KBM-7 (cell line): Measurements from ENCODE around the gene IDI1.
"Not testable (repeated sequence)": the region's sequence is repeated elsewhere in the genome, so short reads cannot be mapped to it uniquely, and the experiment has no call there.

Experiments used
- DNase-seq: peaks from one replicate; pipeline ENCODE4 v3.0.0-alpha.2; 2015
- in situ Hi-C: fragments of 300-500 bp; cut with MboI; formaldehyde crosslinking; loops from 2 replicates; pipeline ENCODE4 v1.14.3; 2020; ENCODE audit warnings: low sequenced_read_pairs, low pct_unique_long_range_greater_than_20kb, mixed read lengths

IDI1 gene

GRCh38 chr10:1068380-1069361, 19.8 kb upstream of the IDI1 start:
- DNase-seq = no peak
- in situ Hi-C loops = no loop called here

DNA sequence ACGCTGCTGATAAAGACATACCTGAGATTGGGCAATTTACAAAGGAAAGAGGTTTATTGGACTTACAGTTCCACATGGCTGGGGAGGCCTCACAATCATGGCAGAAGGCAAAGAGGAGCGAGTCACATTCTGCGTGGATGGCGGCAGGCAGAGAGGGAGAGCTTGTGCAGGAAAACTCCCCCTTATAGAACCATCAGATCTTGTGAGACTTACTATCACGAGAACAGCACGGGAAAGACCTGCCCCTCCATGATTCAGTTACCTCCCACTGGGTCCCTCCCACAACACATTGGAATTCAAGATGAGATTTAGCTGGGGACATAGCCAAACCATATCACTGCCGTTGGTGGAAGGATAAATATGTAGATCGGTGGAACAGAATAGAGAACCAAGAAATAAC, 17.8 kb upstream of the IDI1 start:
- in situ Hi-C loops, DNase-seq: not testable (repeated sequence)

- no peak for DNase-seq
- in situ Hi-C loops = no loop called here
Observed at GRCh38 chr10:1064964-1065247, 16.0 kb upstream of the IDI1 start.

GRCh38 chr10:1063232-1063865, 14.4 kb upstream of the IDI1 start:
- in situ Hi-C loops = no loop called here
- DNase-seq = no peak

DNA sequence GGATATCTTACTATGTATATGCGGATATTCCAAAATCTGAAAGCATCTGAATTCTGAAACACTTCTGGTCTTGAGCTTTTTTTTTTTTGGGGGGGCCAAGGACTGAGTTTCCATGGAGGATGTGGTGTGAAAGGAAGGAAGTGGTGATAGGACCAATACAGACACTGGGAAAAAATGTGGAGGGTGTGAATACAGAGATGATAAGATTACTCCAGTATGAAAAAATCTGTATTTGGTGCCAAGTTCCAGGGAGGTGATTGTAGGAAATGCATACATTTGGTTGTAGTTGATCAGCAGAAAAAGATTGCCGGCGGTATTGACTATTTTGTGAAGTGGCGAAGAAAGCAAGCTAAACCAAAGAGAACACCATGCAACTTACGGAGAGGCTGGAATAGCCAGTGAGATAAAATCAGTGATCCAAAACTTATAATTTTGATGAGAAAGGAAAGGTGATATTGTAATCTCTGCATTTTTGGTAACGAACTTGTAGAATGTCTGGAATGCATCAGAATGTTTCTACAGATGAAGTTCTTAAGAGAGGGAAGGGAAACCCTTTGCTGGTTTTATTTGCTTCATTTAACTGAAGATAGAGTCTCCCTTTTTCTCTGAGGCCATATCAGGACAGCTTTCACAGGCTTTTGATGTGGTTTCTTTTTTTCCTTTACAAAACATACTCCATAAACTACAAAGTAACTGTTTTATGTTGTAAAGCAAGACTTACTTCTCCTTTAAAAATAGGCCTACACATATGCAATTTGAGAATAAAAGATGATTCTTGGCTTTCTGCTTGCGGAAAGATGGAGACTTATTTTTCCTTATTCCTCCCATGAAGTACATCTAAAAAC, 13.2 kb upstream of the IDI1 start:
- no peak for DNase-seq
- in situ Hi-C loops = no loop called here

DNA sequence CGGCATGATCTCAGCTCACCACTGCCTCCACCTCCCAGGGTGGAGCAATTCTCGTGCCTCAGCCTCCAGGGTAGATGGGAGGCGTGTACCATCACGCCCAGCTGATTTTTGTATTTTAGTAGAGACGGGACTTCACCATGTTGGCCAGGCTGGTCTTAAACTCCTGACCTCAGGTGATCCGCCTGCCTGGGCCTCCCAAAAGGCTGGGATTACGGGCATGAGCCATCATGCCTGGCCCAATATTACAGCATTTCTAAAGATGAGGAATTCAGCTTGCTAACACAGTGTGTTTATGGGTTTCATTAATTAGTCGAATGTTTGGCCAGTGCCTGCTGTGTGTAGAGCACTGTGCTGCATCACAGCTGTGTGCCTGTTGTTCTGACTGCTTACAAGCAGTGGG, 11.0 kb upstream of the IDI1 start:
- DNase-seq = no peak
- in situ Hi-C loops = no loop called here

- no peak for DNase-seq
- in situ Hi-C loops = no loop called here
Observed at GRCh38 chr10:1058017-1058416, 9.1 kb upstream of the IDI1 start.

DNA sequence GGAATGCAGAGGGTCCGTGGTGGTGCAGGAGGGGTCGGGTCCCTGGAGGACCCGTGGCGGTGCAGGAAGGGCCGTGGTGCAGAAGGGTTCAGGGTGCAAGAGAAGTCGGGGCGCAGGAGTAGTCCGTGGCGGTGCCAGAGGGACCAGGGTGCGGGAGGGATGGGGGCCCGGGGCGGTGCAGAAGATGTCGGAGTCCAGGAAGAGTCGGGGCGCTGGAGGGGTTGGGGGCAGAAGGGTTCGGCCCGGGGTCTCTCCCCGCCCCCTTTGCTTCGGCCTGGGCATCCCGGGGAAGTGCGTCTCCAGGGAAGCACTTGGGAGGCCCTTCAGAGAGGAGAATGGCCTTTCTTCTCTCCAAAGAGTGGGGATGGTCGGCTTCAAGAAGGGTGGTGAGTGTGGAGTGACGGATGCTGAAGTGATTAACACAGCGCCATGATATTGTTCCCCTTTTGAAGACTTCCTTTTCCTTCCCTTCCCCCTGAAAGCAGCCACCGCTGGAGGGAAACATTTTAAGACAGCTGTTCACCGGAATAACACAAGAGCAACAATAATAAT, 8.3 kb upstream of the IDI1 start:
- peak; percentile 81 for DNase-seq
- in situ Hi-C loops = no loop called here

GRCh38 chr10:1056326-1057105, 7.6 kb upstream of the IDI1 start, which contains the start of gene WDR37:
Gene WDR37 (plus strand): TSS chr10:1056385. CDS start chr10:1072156, 15,771 bp downstream.
- in situ Hi-C loops = no loop called here

DNA sequence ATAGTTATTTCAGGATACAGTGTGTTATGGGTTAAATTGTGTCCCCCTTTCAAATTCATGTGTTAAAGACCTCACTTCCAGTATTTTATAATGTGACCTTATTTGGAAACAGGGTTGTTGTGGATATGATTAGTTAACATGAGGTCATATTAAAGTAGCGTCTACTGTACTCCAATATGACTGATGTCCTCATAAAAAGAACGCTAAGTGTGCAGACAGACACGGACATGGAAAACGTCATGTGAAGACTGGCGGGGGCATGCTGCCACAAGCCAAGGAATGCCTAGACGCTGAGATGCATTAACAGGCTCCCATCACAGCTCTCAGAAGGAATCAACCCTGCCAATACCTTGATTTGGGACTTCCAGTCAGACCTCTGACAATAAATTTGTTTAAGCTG, 5.8 kb upstream of the IDI1 start:
- no peak for DNase-seq

More at GRCh38 chr10:1056326-1057105, 7.6 kb upstream of the IDI1 start, which contains the start of gene WDR37:
- DNase-seq = peak; percentile 87

DNA sequence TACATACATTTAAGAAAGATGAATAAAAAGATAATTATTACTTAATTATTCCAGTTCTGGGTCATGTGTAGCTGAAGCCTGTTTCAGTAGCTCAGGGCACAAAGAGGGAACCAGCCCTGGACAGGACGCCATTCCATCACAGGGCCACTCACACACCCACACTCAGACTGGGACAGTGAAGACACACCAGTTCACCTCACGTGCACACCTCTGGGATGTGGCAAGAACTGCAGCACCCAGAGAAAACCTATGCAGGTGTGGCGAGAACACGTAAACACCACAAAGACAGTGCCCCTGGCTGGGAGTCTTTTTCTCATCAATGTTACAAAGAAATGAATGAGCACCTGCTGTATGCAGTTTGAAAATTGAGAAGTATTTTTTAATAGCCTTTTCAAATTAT, 1.6 kb upstream of the IDI1 start:
- DNase-seq = peak; percentile 32
- in situ Hi-C loops = no loop called here

More for the DNA sequence above, 5.8 kb upstream of the IDI1 start:
- in situ Hi-C loops = no loop called here

GRCh38 chr10:1050145-1050544, 1.2 kb upstream of the IDI1 start:
- in situ Hi-C loops = no loop called here

DNA sequence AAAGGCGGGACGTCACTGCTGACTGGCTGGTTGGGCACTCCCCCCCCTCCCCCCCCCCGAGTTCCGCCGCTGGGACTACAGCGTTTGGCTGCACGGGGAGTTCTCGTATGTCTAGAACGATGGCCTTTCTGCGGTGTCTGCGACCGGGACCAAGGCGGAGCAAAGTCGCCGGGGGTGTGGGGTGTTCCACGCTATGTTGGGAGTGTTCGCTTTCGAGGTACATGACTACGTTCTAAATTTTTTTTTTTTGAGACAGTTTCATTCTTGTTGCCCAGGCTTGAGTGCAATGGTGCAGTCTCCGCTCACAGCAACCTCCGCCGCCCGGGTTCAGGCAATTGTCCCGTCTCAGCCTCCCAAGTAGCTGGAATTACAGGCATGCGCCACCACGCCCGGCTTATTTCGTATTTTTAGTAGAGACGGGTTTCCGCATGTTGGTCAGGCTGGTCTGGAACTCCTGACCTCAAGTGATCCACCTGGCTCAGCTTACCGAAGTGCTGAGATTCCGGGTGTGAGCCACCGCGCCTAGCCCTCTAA, 573 bp upstream of the IDI1 start:
- DNase-seq = no peak
- in situ Hi-C loops = no loop called here

More at GRCh38 chr10:1050145-1050544, 1.2 kb upstream of the IDI1 start:
- DNase-seq = peak; percentile 42

- no peak for DNase-seq
- in situ Hi-C loops = no loop called here
Observed at GRCh38 chr10:1048349-1048731, 579 bp downstream of the IDI1 start.

- in situ Hi-C loops = no loop called here
- peak; percentile 47 for DNase-seq
Observed at GRCh38 chr10:1047937-1048336, 982 bp downstream of the IDI1 start.

DNA sequence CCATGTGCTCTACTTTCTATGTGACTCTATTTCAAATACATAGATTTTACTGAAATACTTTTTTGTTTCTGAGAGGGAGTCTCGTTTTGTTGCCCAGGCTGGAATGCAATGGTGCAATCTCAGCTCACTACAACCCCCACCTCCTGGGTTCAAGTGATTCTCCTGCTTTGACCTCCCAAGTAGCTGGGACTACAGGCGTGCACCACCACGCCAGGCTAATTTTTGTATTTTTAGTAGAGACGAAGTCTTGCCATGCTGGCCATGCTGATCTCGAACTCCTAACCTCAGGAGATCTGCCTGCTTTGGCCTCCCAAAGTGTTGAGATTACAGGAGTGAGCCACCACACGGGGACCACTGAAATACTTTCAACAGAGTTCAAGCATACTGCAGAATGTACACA, 3.5 kb downstream of the IDI1 start:
- in situ Hi-C loops = no loop called here
- DNase-seq = no peak

- DNase-seq = no peak
- in situ Hi-C loops = no loop called here
Observed at GRCh38 chr10:1044964-1045363, 4.0 kb downstream of the IDI1 start.

DNA sequence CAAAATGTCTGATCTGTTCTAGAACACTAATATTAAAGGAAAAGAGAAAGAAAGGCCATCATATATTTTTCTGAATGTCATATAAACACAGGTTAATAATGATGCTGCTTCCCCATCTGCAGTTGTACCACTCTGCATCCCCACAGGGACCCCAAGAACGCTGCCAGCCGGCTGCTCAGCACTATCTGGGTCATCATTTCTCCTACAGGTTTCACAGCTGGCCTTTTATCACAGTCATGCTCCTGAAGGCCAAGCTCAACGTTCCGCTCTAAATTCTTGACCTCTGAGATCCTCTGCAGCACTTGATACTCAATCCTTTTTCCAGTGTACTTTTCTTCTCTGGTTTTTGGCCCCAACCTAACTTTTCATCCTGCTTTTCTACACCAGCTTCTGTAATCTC, 4.8 kb downstream of the IDI1 start:
- no peak for DNase-seq
- in situ Hi-C loops = no loop called here
